KBM-7 (cell line): ENCODE measurements around the gene ZACN.

Source experiments
- DNase-seq: peaks from one replicate; pipeline ENCODE4 v3.0.0-alpha.2; 2015
- in situ Hi-C: fragments of 300-500 bp; cut with MboI; formaldehyde crosslinking; loops from 2 replicates; pipeline ENCODE4 v1.14.3; 2020; ENCODE audit warnings: low sequenced_read_pairs, low pct_unique_long_range_greater_than_20kb, mixed read lengths

Gene ZACN

GRCh38 chr17:76079956-76080767, 1.2 kb downstream of the ZACN start:
- peak; percentile 32 for DNase-seq
- in situ Hi-C loops: no loop called here

- DNase-seq: no peak
- in situ Hi-C loops: no loop called here
These were observed 1.8 kb downstream of the ZACN start for GRCh38 chr17:76080768-76081287.

- in situ Hi-C loops: no loop called here
- DNase-seq: no peak
These were observed 2.6 kb downstream of the ZACN start for GRCh38 chr17:76081295-76082210.

- in situ Hi-C loops: no loop called here
- no peak for DNase-seq
These were observed 3.6 kb downstream of the ZACN start for GRCh38 chr17:76082326-76083251.

GRCh38 chr17:76083536-76084182, 4.7 kb downstream of the ZACN start:
- in situ Hi-C loops: no loop called here
- DNase-seq: no peak

GRCh38 chr17:76085066-76085730, 6.2 kb downstream of the ZACN start:
- DNase-seq: no peak
- in situ Hi-C loops: no loop called here

GRCh38 chr17:76085731-76086366, 6.9 kb downstream of the ZACN start:
- in situ Hi-C loops: no loop called here
- no peak for DNase-seq

GRCh38 chr17:76086384-76086783, 7.4 kb downstream of the ZACN start:
- DNase-seq: no peak
- in situ Hi-C loops: no loop called here

GRCh38 chr17:76087531-76087930, 8.5 kb downstream of the ZACN start:
- no peak for DNase-seq
- in situ Hi-C loops: no loop called here

GRCh38 chr17:76088041-76088867, 9.3 kb downstream of the ZACN start:
- DNase-seq: no peak
- in situ Hi-C loops: no loop called here

GRCh38 chr17:76088868-76089576, 10.0 kb downstream of the ZACN start:
- no peak for DNase-seq
- in situ Hi-C loops: no loop called here

GRCh38 chr17:76089680-76090516, 10.9 kb downstream of the ZACN start:
- no peak for DNase-seq
- in situ Hi-C loops: no loop called here

- in situ Hi-C loops: no loop called here
- DNase-seq: no peak
These were observed 11.6 kb downstream of the ZACN start for GRCh38 chr17:76090517-76091129.

- DNase-seq: no peak
- in situ Hi-C loops: no loop called here
These were observed 12.7 kb downstream of the ZACN start for GRCh38 chr17:76091526-76092286.
